Prostate gland (tissue), 2 donors: Measurements from ENCODE around the gene KIF5A. TPM values are rescaled to one million over a fixed set of nuclear protein-coding genes. Genes with fewer than 3 reads are reported as not detected.
A peak's percentile ranks its signal among the peaks of the same experiment; 100 is the strongest.

ENCODE experiments used
- DNase-seq: peaks from one replicate; pipeline ENCODE4 v3.0.0-alpha.2; 2019; ENCODE audit warnings: low spot score
- H3K27ac ChIP-seq, 2 donors: fragments of 200-600 bp; sonication (generic); 2 replicates each; pipeline ENCODE4 v1.5.1; 2017 to 2019
- H3K27me3 ChIP-seq: fragments of 200-600 bp; sonication (generic); replicated peaks from 2 replicates; pipeline ENCODE4 v1.5.1; 2019; ENCODE audit not compliant: insufficient read depth
- H3K36me3 ChIP-seq, 2 donors: fragments of 200-600 bp; sonication (generic); 1 replicate in 1 of 2; 2 replicates in 1 of 2; pipeline versions ENCODE4 v1.5.1 to v1.8.1; 2017 to 2019
- H3K4me1 ChIP-seq: fragments of 200-600 bp; sonication (generic); replicated peaks from 2 replicates; pipeline ENCODE4 v1.5.1; 2019
- H3K4me3 ChIP-seq, 2 donors: fragments of 200-600 bp; sonication (generic); 2 replicates each; pipeline ENCODE4 v1.5.1; 2017 to 2019
- H3K9me3 ChIP-seq: fragments of 200-600 bp; sonication (generic); 2 replicates; pipeline ENCODE4 v1.5.1; 2017
- POLR2A ChIP-seq: fragments of 450-650 bp; IDR thresholded peaks from one replicate; pipeline ENCODE4 v1.6.1; 2016; ENCODE audit warnings: antibody characterized with exemption, mild to moderate bottlenecking
- POLR2AphosphoS5 ChIP-seq: sonication (generic); formaldehyde crosslinking; IDR thresholded peaks from one replicate; pipeline ENCODE4 v1.6.1; 2017; ENCODE audit warnings: antibody characterized with exemption
- WGBS: methylation state at CpG from one replicate; pipeline ENCODE4 v1.1.5; 2018; 5-methylcytosine and 5-hydroxymethylcytosine counted together
- intact Hi-C: fragments of 100-400 bp; cut with DNase I; formaldehyde crosslinking; loops from one replicate; pipeline ENCODE4 v1.14.2; 2022
- total RNA-seq, 2 donors: library from RNA; depleted of rRNA; stranded (reverse); fragments of >200 nt; gene quantifications; one replicate each; pipeline ENCODE4 v1.1.0, GENCODE V29; 2016
- TF ChIP-seq, protein P1 (sequence below), 4 experiments: fragments of 200-600 bp in 2 of 4; fragments of 450-650 bp in 2 of 4; sonication (generic) in 2 of 4; IDR thresholded peaks; 1 replicate in 3 of 4; 2 replicates in 1 of 4; pipeline ENCODE4 v1.5.1; 2016 to 2019; ENCODE audit warnings: antibody characterized with exemption in 4 of 4, mild to moderate bottlenecking in 2 of 4, moderate library complexity in 2 of 4

The KIF5A gene
- total RNA-seq, 2 donors from 2014 or later = 0.50 to 3.7 TPM

DNA sequence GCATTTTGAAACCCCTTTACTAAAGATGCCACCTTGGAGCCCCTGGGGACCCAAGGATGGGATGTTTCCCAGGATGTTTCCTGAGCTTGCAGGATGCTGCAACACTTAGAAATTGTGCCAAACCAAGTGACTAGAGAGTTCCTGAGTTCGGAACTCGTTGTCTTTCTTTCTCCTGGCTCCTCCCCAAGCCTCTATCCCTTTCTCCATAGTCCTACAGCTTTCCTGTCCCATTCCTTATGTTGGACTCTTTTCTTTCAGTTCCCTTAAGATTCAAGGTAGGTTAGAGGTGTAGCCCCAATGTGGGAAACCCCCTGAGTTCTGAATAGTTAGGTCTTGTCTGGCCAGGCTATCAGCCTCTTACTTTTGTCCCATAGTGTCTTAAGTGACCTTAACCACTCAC is 1.4 kb upstream of the KIF5A start:
- TF ChIP-seq, protein P1, sequence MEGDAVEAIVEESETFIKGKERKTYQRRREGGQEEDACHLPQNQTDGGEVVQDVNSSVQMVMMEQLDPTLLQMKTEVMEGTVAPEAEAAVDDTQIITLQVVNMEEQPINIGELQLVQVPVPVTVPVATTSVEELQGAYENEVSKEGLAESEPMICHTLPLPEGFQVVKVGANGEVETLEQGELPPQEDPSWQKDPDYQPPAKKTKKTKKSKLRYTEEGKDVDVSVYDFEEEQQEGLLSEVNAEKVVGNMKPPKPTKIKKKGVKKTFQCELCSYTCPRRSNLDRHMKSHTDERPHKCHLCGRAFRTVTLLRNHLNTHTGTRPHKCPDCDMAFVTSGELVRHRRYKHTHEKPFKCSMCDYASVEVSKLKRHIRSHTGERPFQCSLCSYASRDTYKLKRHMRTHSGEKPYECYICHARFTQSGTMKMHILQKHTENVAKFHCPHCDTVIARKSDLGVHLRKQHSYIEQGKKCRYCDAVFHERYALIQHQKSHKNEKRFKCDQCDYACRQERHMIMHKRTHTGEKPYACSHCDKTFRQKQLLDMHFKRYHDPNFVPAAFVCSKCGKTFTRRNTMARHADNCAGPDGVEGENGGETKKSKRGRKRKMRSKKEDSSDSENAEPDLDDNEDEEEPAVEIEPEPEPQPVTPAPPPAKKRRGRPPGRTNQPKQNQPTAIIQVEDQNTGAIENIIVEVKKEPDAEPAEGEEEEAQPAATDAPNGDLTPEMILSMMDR (IDR thresholded peaks at IDR 0.05) = no peak
- no peak for TF ChIP-seq POLR2A
- TF ChIP-seq POLR2AphosphoS5 = no peak
- Histone ChIP-seq H3K4me1 (peaks cover 7% of the 10 kb centered on the region), H3K9me3 (no peaks in the 10 kb centered on the region), H3K36me3 (no peaks in the 10 kb centered on the region), H3K4me3 (no peak overlapping the region), H3K27me3 (peaks cover 13% of the 10 kb centered on the region), H3K27ac (no peak overlapping the region)
- DNase-seq = no peak
- WGBS = 27% methylated on average over 2 of the region's 2 CpGs
- intact Hi-C loops = no loop called here

DNA sequence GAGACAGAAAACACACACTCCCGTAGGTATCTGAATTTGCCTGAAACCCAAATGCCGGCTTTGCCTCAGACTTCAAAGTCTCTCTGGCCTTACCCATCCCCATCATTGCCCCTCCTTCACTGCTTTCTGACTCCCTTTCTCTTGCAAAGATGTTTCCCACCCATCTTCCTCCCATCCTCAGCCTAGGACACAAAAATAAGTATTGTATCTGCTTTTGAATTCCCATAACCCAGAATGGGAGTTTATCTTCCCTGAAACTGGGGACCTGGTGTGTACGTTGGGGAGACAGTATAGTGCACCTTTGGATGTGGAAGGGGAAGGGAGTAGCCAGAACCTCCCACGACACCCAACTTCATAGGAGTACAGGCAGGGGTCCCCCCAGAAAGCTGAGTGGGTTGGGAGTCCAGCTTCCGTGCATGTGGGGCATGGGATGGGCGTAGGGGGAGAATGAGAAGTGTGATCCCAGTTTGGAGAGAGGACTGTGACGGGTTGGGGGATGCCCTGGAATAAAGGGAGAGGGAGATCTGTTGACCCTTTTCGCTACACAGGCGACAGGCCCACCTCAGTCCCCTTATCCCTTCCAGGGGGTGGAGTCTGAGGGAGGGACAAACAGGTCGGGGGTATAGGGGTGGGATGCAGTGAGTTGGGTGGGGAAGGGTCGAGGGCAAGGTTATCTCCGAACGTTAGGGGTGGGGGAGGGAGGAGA is 488 bp upstream of the KIF5A start:
- TF ChIP-seq POLR2A (no peak), POLR2AphosphoS5 (no peak)
- TF ChIP-seq, protein P1 (IDR thresholded peaks at IDR 0.05) = no peak
- Histone ChIP-seq H3K9me3 (no peaks in the 10 kb centered on the region), H3K27me3 (peaks cover 13% of the 10 kb centered on the region), H3K4me1 (peaks cover 7% of the 10 kb centered on the region), H3K4me3 (peak overlapping the region; percentile 15 to 27), H3K36me3 (no peaks in the 10 kb centered on the region), H3K27ac (no peak overlapping the region)
- DNase-seq = no peak
- intact Hi-C loops = no loop called here
- 33% methylated on average over 13 of the region's 13 CpGs for WGBS

DNA sequence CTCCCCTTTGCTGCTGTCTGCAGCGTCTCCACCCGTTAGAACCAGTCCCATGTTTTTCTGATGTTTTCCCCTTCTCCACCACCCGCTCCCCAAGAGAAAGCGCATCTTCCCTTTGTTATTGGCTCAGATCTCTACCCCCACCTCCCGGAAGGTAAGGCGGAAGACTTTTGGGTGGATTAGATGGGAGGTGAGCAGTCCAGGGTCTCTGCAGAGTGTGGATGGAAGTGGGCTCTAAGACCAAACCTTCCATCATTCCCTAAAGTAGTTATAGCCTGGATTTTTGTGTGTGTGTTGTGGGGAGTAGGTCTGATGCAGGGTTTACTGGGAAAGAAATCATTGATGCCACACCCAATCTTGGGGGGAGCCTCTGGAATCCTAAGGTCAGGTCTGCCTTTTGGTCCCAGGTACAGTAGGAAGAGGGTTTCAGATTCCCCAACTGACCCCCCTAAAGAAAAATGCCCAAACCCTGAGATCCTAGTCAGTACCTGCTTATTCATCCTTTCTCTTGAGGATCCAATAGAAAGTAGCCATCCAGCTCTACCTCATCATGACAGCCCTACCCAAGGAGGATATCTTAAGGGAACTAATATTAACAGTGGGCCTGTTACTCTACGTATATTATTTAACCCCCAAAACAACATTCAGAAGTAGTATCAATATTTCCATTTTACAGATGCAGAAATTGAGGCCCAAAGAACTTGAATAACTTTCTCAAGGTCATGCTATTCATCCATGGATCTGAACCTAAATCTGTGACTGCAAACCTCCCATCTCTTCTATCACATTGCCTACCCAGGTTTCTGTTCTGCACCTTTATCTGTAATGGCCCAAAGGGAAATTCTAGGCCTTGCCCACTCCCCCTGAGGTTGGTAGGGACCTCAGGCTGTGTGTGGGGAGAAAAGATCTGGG is 1.1 kb downstream of the KIF5A start:
- H3K36me3 ChIP-seq = no peaks in the 10 kb centered on the region
- no peak overlapping the region for H3K27ac ChIP-seq
- H3K9me3 ChIP-seq = no peaks in the 10 kb centered on the region
- no peak overlapping the region for H3K4me3 ChIP-seq
- TF ChIP-seq, protein P1 (IDR thresholded peaks at IDR 0.05) = no peak
- TF ChIP-seq POLR2A (no peak), POLR2AphosphoS5 (no peak)
- 61% methylated on average over 7 of the region's 7 CpGs for WGBS
- peaks cover 13% of the 10 kb centered on the region for H3K27me3 ChIP-seq
- intact Hi-C loops = no loop called here
- peaks cover 1% of the 10 kb centered on the region for H3K4me1 ChIP-seq
- no peak for DNase-seq

DNA sequence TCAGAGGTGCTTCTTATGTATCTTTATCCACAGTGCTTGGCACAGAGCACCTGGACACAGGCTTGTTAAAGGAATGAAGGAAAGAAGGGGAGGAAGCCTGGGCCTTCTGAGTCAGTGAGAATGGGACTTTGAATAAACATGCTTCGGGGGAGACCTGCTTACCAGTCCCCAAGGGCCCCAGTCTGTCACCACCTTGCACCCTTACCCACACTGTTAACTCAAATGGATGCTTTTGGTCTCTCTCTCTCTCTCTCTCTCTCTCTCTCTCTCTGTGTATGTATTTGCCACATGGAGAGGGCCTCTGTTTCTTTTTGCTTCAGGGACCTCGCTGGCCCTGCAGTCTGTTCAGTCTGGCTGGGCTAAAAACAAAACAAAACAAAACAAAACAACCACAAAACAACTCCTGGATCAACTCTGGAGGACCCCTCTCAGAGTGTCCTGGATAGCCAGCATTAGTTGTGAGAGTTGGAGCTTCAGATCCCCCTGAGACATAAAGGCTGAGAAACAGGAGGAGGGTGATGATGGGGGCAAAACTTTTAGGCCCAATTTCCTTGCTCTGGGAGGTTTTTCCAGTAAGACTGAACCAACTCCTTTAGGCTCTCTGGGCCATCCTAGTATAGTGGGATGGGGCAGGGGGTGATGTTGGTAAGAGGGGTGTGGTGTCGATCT is 1.9 kb downstream of the KIF5A start:
- H3K27me3 ChIP-seq = peaks cover 13% of the 10 kb centered on the region
- H3K4me1 ChIP-seq = no peaks in the 10 kb centered on the region
- intact Hi-C loops = no loop called here
- no peak for DNase-seq
- H3K36me3 ChIP-seq = no peaks in the 10 kb centered on the region
- no peak overlapping the region for H3K4me3 ChIP-seq
- no peak overlapping the region for H3K27ac ChIP-seq
- TF ChIP-seq POLR2A (no peak), POLR2AphosphoS5 (no peak)
- TF ChIP-seq, protein P1 (IDR thresholded peaks at IDR 0.05) = no peak
- whole genome bisulfite sequencing = 80% methylated on average over 3 of the region's 3 CpGs
- no peaks in the 10 kb centered on the region for H3K9me3 ChIP-seq
